Right ventricle myocardium inferior (tissue), 1 donor: ENCODE data around the gene SPPL2A. TPM values are rescaled to one million over a fixed set of nuclear protein-coding genes. Genes with fewer than 3 reads are reported as not detected.

Experiments
- ATAC-seq: fragments of 200-7000 bp; cut with Tn5 transposase; one replicate; pipeline ENCODE4 v1.9.1; 2020; ENCODE audit warnings: mild to moderate bottlenecking, moderate library complexity
- DNase-seq: peaks from one replicate; pipeline ENCODE4 v3.0.0; 2021; ENCODE audit errors: missing footprints
- intact Hi-C: fragments of 100-400 bp; cut with DNase I; formaldehyde crosslinking; loops from one replicate; pipeline ENCODE4 v1.11.0; 2022
- total RNA-seq: library from RNA; stranded (reverse); fragmentation: NEBNext Ultra II Directional; extraction: Animal tissue kit (Norgen Biotek cat#: 25700); gene quantifications from one replicate; pipeline ENCODE4 v1.2.1, GENCODE V29; 2021
- donor health status: DM: no; HTN: yes; CAD: no; lungs with severe emphysema.

Gene SPPL2A
- total RNA-seq, 1 donor from 2014 or later = 94.5 TPM

DNA sequence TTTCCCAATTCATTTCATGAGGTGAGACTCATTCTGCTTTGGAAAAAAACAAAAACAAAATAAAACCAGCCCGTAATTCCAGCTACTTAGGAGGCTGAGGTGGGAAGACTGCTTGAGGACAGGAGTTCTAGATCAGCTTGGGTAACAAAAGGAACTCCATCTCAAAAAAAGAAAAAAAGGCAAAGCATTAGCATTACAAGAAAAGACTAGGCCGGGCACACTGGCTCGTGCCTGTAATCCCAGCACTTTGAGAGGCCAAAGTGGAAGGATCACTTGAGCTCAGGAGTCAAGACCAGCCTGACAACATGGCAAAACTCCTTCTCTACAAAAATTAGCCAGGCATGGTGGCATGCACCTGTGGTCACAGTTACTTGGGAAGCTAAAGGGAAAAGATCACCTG is 112.8 kb downstream of the SPPL2A start:
- intact Hi-C loops = no loop called here
- no peak for ATAC-seq
- DNase-seq = no peak

Other genes starting within 250 kb of the SPPL2A start
- gene USP50, start 219.0 kb downstream of the SPPL2A start, total RNA-seq = not detected
- gene TRPM7, start 78.9 kb downstream of the SPPL2A start, total RNA-seq = 28.5 TPM
- 6.4 TPM for gene AP4E1, start 143.0 kb upstream of the SPPL2A start, total RNA-seq